GM12878 (cell line): ENCODE data around the gene PLXNC1. TPM values are rescaled to one million over a fixed set of nuclear protein-coding genes. Genes with fewer than 3 reads are reported as not detected.

Experiments used
- ATF3 ChIP-seq: IDR thresholded peaks from 2 replicates; pipeline ENCODE4 v1.6.1; 2011; ENCODE audit warnings: low read depth, mild to moderate bottlenecking, low read length, moderate library complexity, borderline replicate concordance; ENCODE audit errors: extremely low read depth
- CHD2 ChIP-seq: IDR thresholded peaks from 2 replicates; pipeline ENCODE4 v1.6.1; 2011; ENCODE audit warnings: low read depth, low read length, improper control_type of control experiment, borderline replicate concordance
- CTCF ChIP-seq, 3 experiments: IDR thresholded peaks in 2 of 3; conservative IDR thresholded peaks in 1 of 3; 2 replicates each; pipeline ENCODE4 v1.5.1; 2011; ENCODE audit warnings: low read depth in 3 of 3, low read length in 3 of 3, mild to moderate bottlenecking in 3 of 3, control low read depth in 2 of 3, moderate library complexity in 2 of 3, inconsistent platforms in 1 of 3, mixed read lengths in 1 of 3; ENCODE audit not compliant: control insufficient read depth in 2 of 3, insufficient read depth in 1 of 3; ENCODE audit errors: extremely low read depth in 1 of 3
- ETV6 ChIP-seq, 2 experiments: fragments of 450-650 bp in 1 of 2; IDR thresholded peaks in 1 of 2; conservative IDR thresholded peaks in 1 of 2; 2 replicates each; pipeline ENCODE4 v1.6.1; 2014; ENCODE audit warnings: antibody characterized with exemption in 1 of 2, borderline replicate concordance in 1 of 2, low read depth in 1 of 2, mild to moderate bottlenecking in 1 of 2, moderate library complexity in 1 of 2
- HSF1 ChIP-seq: fragments of 150-350 bp; IDR thresholded peaks from 2 replicates; pipeline ENCODE4 v1.6.1; 2014; ENCODE audit warnings: mild to moderate bottlenecking, low read depth, low read length
- MYC ChIP-seq: IDR thresholded peaks from 2 replicates; pipeline ENCODE4 v1.6.1; 2011; ENCODE audit warnings: mild to moderate bottlenecking, low read length, moderate library complexity, inconsistent platforms; ENCODE audit not compliant: insufficient read depth, insufficient replicate concordance, insufficient read length, severe bottlenecking
- NFIC ChIP-seq: IDR thresholded peaks from 2 replicates; pipeline ENCODE4 v1.6.1; 2012; ENCODE audit warnings: low read depth, mild to moderate bottlenecking, inconsistent platforms, low read length, moderate library complexity
- RELB ChIP-seq: fragments of 450-650 bp; IDR thresholded peaks from 2 replicates; pipeline ENCODE4 v1.6.1; 2017; ENCODE audit warnings: low read depth, mild to moderate bottlenecking, moderate library complexity
- SPI1 ChIP-seq: IDR thresholded peaks from 2 replicates; pipeline ENCODE4 v1.6.1; 2011; ENCODE audit warnings: low read depth, mild to moderate bottlenecking, low read length, moderate library complexity, borderline replicate concordance; ENCODE audit not compliant: insufficient read depth
- USF1 ChIP-seq: IDR thresholded peaks from 2 replicates; pipeline ENCODE4 v1.6.1; 2011; ENCODE audit warnings: borderline replicate concordance, low read depth, mild to moderate bottlenecking, moderate library complexity, mixed read lengths, low read length; ENCODE audit not compliant: insufficient read depth; ENCODE audit errors: extremely low read length
- USF2 ChIP-seq: IDR thresholded peaks from 2 replicates; pipeline ENCODE4 v1.6.1; 2011; ENCODE audit warnings: low read depth, low read length, improper control_type of control experiment, borderline replicate concordance
- ZBTB11 ChIP-seq: fragments of 450-650 bp; formaldehyde crosslinking; IDR thresholded peaks from 2 replicates; pipeline ENCODE4 v1.5.0; 2022; ENCODE audit warnings: mild to moderate bottlenecking, missing genetic modification characterization
- polyA plus RNA-seq, 11 experiments: library from polyadenylated mRNA; depleted of rRNA in 4 of 11; unstranded in 6 of 11; stranded (reverse) in 5 of 11; fragments of >200 nt; fragmentation: Nextera tagmentation in 4 of 11; fragmentation: Illumina TruSeq in 1 of 11; extraction: Ambion mirVana in 4 of 11; extraction: Trizol in 1 of 11; gene quantifications; 1 replicate in 1 of 11; 2 replicates in 10 of 11; pipeline versions ENCODE4 v1.2.1 to v1.2.3, GENCODE V29; 2011 to 2016; ENCODE audit warnings: inconsistent platforms in 2 of 11, missing spikeins in 2 of 11, low read depth in 1 of 11
- total RNA-seq, 4 experiments: library from RNA; depleted of rRNA in 3 of 4; stranded (reverse); fragments of >200 nt in 3 of 4; fragmentation: Illumina TruSeq in 1 of 4; extraction: Trizol in 1 of 4; gene quantifications; 2 replicates each; pipeline versions ENCODE4 v1.2.1 to v1.2.3, GENCODE V29; 2013 to 2021

PLXNC1 gene
- total and polyA plus RNA-seq, 10 of the 15 experiments (the other 5 are each of a cell fraction or from before 2014, with no cell fraction given), result 5.2 to 41.2 (median 24.6) TPM

GRCh38 chr12:94133964-94134795 lies 14.2 kb upstream of the PLXNC1 start (continued):
- TF ChIP-seq ATF3 (no peak), RELB (no peak), NFIC (no peak), ETV6 (conservative IDR thresholded peaks at IDR 0.05 in 1 of 2, IDR thresholded peaks at IDR 0.05 in 1 of 2; ENCODE audit: borderline replicate concordance in 1 of 2, low read depth in 1 of 2) (no peak), SPI1 (no peak), HSF1 (no peak), CTCF (IDR thresholded peaks at IDR 0.05 in 2 of 3, conservative IDR thresholded peaks at IDR 0.05 in 1 of 3; ENCODE audit: control insufficient read depth in 2 of 3, extremely low read depth in 1 of 3, insufficient read depth in 1 of 3, low read depth in 3 of 3, low read length in 3 of 3) (peak; percentile 66 to 73 (median 70)), ZBTB11 (no peak), USF1 (no peak), MYC (no peak), CHD2 (no peak), USF2 (no peak)
